WERI-Rb-1 (cell line): ENCODE data around the gene PPP1R15A.
"Not testable (repeated sequence)": the region's sequence is repeated elsewhere in the genome, so short reads cannot be mapped to it uniquely, and the experiment has no call there.

Source experiments
- DNase-seq: peaks from one replicate; pipeline ENCODE4 v3.0.0-alpha.2; 2020
- H3K27ac ChIP-seq: fragments of 250-450 bp; sonication (Bioruptor Pico); 2 replicates; pipeline ENCODE4 v1.5.1; 2020; ENCODE audit warnings: mild to moderate bottlenecking, moderate library complexity
- H3K27me3 ChIP-seq: fragments of 250-450 bp; sonication (Bioruptor Pico); 2 replicates; pipeline ENCODE4 v1.5.1; 2021; ENCODE audit warnings: mild to moderate bottlenecking, low read depth, moderate library complexity; ENCODE audit not compliant: insufficient read depth, severe bottlenecking
- H3K36me3 ChIP-seq: fragments of 250-450 bp; sonication (Bioruptor Pico); 2 replicates; pipeline ENCODE4 v1.5.1; 2020; ENCODE audit warnings: mild to moderate bottlenecking, moderate library complexity
- H3K4me3 ChIP-seq: 2 replicates; pipeline ENCODE4 v1.5.1; 2011; ENCODE audit warnings: low read depth, mild to moderate bottlenecking, control low read depth, low read length
- H3K9me3 ChIP-seq: fragments of 250-450 bp; sonication (Bioruptor Pico); 2 replicates; pipeline ENCODE4 v1.5.1; 2021; ENCODE audit warnings: mild to moderate bottlenecking, moderate library complexity; ENCODE audit not compliant: severe bottlenecking
- TF ChIP-seq, protein P1 (sequence below): IDR thresholded peaks from 2 replicates; pipeline ENCODE4 v1.5.1; 2011; ENCODE audit warnings: low read depth, mild to moderate bottlenecking, control low read depth, inconsistent platforms, low read length

PPP1R15A gene

DNA sequence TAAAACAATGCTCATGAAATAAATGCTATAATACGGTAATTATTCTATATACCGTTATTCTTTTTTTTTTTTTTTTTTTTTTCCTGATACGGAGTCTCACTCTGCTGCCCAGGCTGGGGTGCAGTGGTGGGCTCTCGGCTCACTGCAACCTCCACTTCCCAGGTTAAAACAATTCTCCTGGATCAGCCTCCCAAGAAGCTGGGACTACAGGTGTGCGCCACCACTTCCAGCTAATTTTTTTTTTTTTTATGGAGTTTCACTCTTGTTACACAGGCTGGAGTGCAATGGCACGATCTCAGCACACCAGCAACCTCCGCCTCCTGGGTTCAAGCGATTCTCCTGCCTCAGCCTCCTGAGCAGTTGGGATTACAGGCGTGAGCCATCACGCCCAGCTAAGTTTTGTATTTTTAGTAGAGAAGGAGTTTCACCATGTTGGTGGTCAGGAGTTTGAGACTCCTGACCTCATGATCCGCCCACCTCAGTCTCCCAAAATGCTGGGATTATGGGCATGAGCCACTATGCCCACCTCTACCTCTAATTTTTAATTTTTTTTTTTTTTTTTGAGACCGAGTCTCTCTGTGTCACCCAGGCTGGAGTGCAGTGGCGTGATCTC, 6.9 kb downstream of the PPP1R15A start:
- peaks cover 42% of the 10 kb centered on the region for H3K36me3 ChIP-seq
- no peak for DNase-seq
- no peak overlapping the region for H3K4me3 ChIP-seq
- no peaks in the 10 kb centered on the region for H3K9me3 ChIP-seq
- TF ChIP-seq, protein P1, sequence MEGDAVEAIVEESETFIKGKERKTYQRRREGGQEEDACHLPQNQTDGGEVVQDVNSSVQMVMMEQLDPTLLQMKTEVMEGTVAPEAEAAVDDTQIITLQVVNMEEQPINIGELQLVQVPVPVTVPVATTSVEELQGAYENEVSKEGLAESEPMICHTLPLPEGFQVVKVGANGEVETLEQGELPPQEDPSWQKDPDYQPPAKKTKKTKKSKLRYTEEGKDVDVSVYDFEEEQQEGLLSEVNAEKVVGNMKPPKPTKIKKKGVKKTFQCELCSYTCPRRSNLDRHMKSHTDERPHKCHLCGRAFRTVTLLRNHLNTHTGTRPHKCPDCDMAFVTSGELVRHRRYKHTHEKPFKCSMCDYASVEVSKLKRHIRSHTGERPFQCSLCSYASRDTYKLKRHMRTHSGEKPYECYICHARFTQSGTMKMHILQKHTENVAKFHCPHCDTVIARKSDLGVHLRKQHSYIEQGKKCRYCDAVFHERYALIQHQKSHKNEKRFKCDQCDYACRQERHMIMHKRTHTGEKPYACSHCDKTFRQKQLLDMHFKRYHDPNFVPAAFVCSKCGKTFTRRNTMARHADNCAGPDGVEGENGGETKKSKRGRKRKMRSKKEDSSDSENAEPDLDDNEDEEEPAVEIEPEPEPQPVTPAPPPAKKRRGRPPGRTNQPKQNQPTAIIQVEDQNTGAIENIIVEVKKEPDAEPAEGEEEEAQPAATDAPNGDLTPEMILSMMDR = no peak
- H3K27ac ChIP-seq = no peak overlapping the region; the same call in 1 of the 2 replicates
- H3K27me3 ChIP-seq = no peaks in the 10 kb centered on the region

DNA sequence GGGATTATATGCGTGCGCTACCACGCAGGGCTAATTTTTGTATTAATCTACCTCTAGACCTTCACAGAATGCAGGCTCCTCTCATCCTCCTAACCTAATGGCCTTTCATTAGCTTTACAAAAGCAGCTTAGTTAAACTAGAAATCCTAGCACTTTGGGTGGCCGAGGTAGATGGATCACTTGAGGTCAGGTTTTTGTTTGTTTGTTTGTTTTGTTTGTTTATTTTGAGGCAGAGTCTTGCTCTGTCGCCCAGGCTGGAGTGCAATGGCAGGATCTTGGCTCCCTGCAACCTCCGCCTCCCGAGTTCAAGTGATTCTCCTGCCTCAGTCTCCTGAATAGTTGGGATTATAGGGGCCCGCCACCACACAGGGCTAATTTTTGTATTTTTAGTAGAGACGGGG, 7.5 kb downstream of the PPP1R15A start:
- H3K4me3 ChIP-seq, H3K9me3 ChIP-seq, H3K27me3 ChIP-seq, DNase-seq: not testable (repeated sequence)
- peak overlapping the region; percentile 62 for H3K27ac ChIP-seq
- peaks cover 36% of the 10 kb centered on the region for H3K36me3 ChIP-seq

DNA sequence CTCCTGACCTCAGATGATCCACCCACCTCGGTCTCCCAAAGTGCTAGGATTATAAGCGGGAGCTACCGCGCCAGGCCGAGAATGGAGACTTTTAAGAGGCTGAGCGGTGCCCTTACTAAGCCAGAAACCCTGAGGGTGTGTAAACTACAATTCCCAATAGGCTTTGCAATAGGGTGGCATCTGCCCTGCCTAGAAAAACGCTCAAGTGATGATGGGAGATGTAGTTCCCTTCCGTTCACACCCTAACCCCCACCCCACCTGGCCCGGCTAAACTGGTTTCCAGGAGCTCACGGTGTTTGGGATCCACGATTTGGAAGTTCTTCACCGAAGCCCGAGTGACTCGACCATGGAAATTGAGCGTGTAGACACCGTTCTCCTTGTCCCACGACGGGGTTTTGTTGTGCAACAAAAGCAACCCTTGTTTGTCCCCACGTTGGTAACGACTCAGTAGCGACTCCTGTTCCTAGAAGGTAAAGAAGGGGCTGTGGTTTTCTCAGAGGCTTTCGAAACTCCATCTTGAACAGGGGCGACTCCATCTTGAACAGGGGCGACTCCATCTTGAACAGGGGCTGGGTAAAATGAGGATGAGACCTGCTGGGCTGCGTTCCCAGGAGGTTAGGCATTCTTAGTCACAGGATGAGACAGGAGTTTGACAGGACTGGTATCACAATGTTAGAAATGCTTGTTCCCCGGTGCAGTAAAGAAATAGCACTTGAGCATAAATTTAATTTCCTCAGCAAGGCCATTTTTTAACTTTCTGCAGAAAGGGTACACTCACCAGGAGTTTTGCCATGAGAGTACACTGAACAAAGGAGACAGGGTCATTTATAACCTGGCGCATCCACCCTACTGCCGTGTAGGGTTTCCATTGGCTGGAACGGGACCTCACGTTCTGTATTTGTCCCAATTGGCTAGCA, 9.8 kb downstream of the PPP1R15A start:
- Histone ChIP-seq H3K9me3 (no peaks in the 10 kb centered on the region), H3K36me3 (peaks cover 18% of the 10 kb centered on the region), H3K4me3 (no peak overlapping the region), H3K27me3 (no peaks in the 10 kb centered on the region), H3K27ac (no peak overlapping the region)
- TF ChIP-seq, protein P1 = no peak
- DNase-seq = no peak

DNA sequence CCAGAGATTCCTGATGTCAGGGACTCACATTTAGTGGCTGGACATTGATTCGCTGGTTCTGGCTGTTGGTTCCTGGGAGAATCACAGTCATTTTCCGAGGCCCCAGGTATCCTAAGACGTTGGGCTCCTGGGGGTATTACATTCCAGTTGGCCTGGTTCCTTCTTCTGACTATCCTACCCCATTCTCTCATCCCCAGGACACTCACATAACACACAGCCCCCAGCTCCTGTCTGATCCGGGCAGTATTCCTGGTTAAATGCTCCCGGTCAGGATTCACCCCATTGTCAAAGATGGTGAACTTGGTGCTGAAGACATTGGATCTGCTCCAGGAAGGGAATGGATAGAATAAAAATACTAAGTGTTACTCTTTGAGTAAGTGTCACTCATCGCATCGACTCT, 11.5 kb downstream of the PPP1R15A start:
- H3K4me3 ChIP-seq = no peak overlapping the region
- TF ChIP-seq, protein P1 = no peak
- DNase-seq = no peak
- H3K36me3 ChIP-seq = peaks cover 1% of the 10 kb centered on the region
- H3K9me3 ChIP-seq = no peaks in the 10 kb centered on the region
- no peaks in the 10 kb centered on the region for H3K27me3 ChIP-seq
- H3K27ac ChIP-seq = no peak overlapping the region

DNA sequence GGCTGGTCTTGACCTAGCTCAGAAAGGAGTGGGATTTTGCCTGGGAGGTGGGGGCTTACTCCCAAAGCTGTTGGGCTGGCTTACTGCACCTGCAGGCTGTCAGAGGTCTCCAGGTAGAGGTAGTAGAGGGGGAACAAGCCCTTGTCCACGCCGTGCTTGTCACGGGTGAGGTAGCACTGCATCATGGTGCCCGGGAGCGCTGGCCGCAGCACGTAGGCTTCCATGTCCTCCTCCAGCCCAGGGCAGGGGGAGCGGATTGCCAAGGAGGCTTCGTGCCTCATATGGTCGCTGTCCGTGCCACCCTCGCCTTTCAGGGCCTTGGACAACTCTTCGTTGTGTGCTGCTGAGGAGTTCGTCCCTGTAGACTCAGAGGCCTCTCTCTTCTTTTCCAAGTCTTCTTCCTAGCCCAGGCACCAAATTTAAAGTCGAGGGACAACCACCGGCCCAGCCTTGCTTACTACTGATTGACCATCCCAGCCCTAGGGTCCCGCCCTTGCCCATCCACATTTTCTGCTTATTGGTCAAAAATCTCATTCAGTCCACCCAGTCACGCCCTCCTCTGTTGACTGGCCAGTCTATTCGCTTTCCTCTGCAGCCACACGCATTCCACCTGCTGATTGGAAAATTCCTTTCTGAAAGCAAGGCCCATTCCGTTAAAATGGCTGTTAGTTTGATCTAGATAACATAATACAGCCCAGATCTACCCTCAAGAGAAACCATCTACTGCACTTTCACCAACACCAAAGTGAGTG, 15.8 kb downstream of the PPP1R15A start:
- no peaks in the 10 kb centered on the region for H3K27me3 ChIP-seq

DNA sequence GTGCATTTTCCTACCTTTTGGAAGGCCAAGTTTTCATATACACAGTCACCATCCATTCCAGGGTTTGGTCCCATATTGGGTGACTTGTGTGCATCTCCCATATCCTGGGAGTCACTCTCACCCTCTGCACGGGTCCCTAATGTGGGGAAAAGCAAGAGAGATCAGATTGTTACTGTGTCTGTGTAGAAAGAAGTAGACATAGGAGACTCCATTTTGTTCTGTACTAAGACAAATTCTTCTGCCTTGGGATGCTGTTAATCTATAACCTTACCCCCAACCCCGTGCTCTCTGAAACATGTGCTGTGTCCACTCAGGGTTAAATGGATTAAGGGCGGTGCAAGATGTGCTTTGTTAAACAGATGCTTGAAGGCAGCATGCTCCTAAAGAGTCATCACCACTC, 17.3 kb downstream of the PPP1R15A start:
- H3K9me3 ChIP-seq, H3K27me3 ChIP-seq, H3K36me3 ChIP-seq, H3K4me3 ChIP-seq, DNase-seq: not testable (repeated sequence)
- H3K27ac ChIP-seq = peak overlapping the region; percentile 70

More for the DNA sequence above, 15.8 kb downstream of the PPP1R15A start:
- no peak for DNase-seq
- TF ChIP-seq, protein P1 = no peak
- Histone ChIP-seq H3K9me3 (no peaks in the 10 kb centered on the region), H3K4me3 (no peak overlapping the region), H3K27ac (no peak overlapping the region), H3K36me3 (no peaks in the 10 kb centered on the region)
